Glutamatergic neuron (in vitro differentiated cells): ENCODE data around the gene RCAN2. TPM values are rescaled to one million over a fixed set of nuclear protein-coding genes. Genes with fewer than 3 reads are reported as not detected.

Source experiments
- DNase-seq: peaks from one replicate; pipeline ENCODE4 v3.0.0; 2022
- H3K27ac Mint-ChIP-seq: one replicate; pipeline ENCODE4 v1.8.0; 2020; ENCODE audit warnings: mild to moderate bottlenecking, mixed read lengths, inconsistent platforms; ENCODE audit not compliant: unreplicated experiment
- H3K27me3 Mint-ChIP-seq: one replicate; pipeline ENCODE4 v1.8.0; 2020; ENCODE audit warnings: mild to moderate bottlenecking, moderate library complexity, mixed read lengths, inconsistent platforms; ENCODE audit not compliant: unreplicated experiment
- H3K36me3 Mint-ChIP-seq: one replicate; pipeline ENCODE4 v1.8.0; 2020; ENCODE audit warnings: mild to moderate bottlenecking, mixed read lengths, inconsistent platforms; ENCODE audit not compliant: unreplicated experiment
- H3K4me1 Mint-ChIP-seq: one replicate; pipeline ENCODE4 v1.8.0; 2020; ENCODE audit warnings: mild to moderate bottlenecking, low read depth, mixed read lengths, inconsistent platforms; ENCODE audit not compliant: unreplicated experiment
- H3K4me3 Mint-ChIP-seq: one replicate; pipeline ENCODE4 v1.8.0; 2020; ENCODE audit warnings: mild to moderate bottlenecking, mixed read lengths, inconsistent platforms; ENCODE audit not compliant: unreplicated experiment
- H3K9me3 Mint-ChIP-seq: one replicate; pipeline ENCODE4 v1.8.0; 2020; ENCODE audit warnings: mild to moderate bottlenecking, moderate library complexity, mixed read lengths, inconsistent platforms; ENCODE audit not compliant: unreplicated experiment
- long read RNA-seq: library from polyadenylated mRNA; unstranded; transcript quantifications from one replicate; pipeline ENCODE4 v2.0.0, GENCODE V29; 2020; ENCODE audit not compliant: unreplicated experiment
- total RNA-seq: library from RNA; stranded (reverse); fragmentation: NEBNext Ultra II Directional; extraction: Animal tissue kit (Norgen Biotek cat#: 25700); gene quantifications from one replicate; pipeline ENCODE4 v1.2.1, GENCODE V29; 2021; ENCODE audit not compliant: unreplicated experiment
- TF ChIP-seq, protein P1 (sequence below): fragments of 200-600 bp; sonication (generic); IDR thresholded peaks from one replicate; pipeline ENCODE4 v1.5.0; 2021; ENCODE audit not compliant: partially characterized antibody, unreplicated experiment

Gene RCAN2
- 21.6 TPM for total RNA-seq
- long read RNA-seq, partial matches to known transcripts = 1 of 1 reads
- long read RNA-seq, other reads (novel, unspliced or antisense) = 0 of 1 reads

DNA sequence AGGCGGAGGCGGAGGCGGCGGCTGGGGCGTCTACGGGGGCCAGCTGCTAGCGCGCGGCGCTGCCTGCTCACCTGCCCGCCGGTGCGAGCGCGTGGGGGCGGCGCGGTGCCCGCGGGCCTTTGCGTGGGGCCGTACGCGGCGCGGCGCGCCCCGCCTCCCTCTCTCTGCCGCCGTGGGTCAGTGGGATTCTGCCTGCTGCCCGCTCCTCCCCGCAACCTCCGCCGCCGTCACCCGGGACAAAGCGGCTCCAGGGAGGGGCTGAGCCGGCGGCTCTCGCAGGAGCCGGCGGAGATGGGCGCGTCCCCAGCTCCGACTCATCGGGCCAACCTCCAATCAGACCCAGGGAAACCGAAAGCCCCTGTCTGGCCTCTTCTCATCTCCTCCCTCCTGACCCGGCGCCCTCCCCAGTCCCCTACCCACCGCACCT is at the start of gene RCAN2:
TSS of gene RCAN2 (minus strand) at position 249 of the 427 bp plus-strand sequence.
- peak within 1 kb of the TSS; percentile 52 for H3K27ac Mint-ChIP-seq
- peak within 1 kb of the TSS; percentile 89 for H3K4me3 Mint-ChIP-seq
- peaks cover 8% of the 10 kb centered on the region for H3K27me3 Mint-ChIP-seq
- peak; percentile 86 for DNase-seq
- H3K9me3 Mint-ChIP-seq = peaks cover 5% of the 10 kb centered on the region
- TF ChIP-seq, protein P1, sequence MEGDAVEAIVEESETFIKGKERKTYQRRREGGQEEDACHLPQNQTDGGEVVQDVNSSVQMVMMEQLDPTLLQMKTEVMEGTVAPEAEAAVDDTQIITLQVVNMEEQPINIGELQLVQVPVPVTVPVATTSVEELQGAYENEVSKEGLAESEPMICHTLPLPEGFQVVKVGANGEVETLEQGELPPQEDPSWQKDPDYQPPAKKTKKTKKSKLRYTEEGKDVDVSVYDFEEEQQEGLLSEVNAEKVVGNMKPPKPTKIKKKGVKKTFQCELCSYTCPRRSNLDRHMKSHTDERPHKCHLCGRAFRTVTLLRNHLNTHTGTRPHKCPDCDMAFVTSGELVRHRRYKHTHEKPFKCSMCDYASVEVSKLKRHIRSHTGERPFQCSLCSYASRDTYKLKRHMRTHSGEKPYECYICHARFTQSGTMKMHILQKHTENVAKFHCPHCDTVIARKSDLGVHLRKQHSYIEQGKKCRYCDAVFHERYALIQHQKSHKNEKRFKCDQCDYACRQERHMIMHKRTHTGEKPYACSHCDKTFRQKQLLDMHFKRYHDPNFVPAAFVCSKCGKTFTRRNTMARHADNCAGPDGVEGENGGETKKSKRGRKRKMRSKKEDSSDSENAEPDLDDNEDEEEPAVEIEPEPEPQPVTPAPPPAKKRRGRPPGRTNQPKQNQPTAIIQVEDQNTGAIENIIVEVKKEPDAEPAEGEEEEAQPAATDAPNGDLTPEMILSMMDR = no peak
- peaks cover 8% of the 10 kb centered on the region for H3K4me1 Mint-ChIP-seq
- H3K36me3 Mint-ChIP-seq = no peaks in the 10 kb centered on the region

DNA sequence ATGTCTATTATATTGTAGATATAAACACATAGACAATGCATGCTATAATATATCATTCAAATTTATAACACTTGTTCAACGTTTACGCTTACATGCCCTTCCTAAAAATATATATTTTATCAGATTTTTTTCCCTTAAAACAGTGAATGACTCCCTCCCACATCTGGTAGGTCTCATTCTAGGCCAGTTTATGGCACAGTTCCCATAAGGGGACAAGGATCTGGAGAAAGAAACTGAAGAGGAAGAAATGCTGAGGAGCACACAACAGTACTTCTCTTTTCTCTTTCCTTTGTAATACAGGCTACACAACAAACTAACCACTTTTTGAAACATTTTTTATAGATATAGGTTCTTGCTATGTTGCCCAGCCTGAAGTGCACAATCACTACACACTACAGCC is 48.6 kb upstream of the RCAN2 start:
- Mint-ChIP-seq H3K27ac (no peak overlapping the region), H3K4me3 (no peak overlapping the region), H3K36me3 (peaks cover 11% of the 10 kb centered on the region), H3K27me3 (no peaks in the 10 kb centered on the region), H3K4me1 (no peaks in the 10 kb centered on the region), H3K9me3 (peaks cover 4% of the 10 kb centered on the region)
- TF ChIP-seq, protein P1 = no peak
- DNase-seq = no peak

DNA sequence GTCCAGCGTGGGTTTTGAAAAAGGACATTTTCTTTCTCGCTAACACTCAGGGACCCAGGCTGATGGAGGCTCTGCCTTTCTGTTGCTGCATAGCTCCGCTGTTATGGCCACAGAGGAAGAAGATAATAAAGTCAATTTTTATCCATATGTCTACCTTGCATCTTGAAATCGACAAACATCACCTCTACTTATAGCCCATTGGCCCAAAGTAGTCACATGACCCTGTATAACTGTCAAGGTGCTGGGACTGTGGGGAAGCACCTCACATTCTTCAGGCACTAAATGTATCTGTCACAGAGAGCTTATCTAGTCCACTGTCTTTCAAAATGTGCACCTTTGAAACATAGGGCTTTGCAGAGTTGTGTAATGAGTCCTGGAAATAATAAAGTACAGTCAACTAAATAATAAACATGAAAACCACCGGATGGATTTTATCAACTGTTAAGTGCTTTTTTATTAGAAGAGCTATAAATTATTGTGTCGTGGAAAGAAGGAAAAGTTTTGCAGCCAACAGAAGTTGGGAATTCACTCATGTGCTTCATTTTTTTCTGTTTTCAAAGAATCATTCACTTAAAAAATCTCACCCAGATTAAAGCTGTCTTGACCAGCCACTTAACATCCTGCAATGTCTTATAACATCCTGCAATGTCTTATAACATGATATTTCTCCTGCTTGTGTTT is 47.7 kb upstream of the RCAN2 start:
- peaks cover 5% of the 10 kb centered on the region for H3K36me3 Mint-ChIP-seq

DNA sequence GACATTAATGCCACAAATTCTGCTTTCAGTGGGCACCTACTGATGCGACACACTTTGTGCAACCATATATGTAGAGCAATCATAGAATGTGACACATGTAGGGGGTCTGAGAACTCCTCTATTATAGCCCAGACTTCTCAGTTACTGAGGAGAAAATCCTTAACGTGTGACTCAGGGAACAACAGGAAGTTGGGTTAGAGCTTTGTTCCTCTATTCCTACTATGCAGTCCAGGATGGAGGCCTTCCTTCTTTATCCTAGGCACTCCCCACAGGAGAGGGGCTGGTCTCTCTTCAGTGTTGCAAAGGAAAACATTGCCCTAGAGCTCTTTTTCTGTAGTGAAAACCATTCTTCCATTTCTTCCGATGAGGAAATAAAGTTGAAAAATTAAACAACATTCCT is 39.6 kb upstream of the RCAN2 start:
- Mint-ChIP-seq H3K4me3 (no peak overlapping the region), H3K9me3 (no peaks in the 10 kb centered on the region)
- TF ChIP-seq, protein P1 = no peak

More for the DNA sequence above, 47.7 kb upstream of the RCAN2 start:
- Mint-ChIP-seq H3K27ac (no peak overlapping the region), H3K4me3 (no peak overlapping the region), H3K4me1 (no peaks in the 10 kb centered on the region), H3K9me3 (peaks cover 3% of the 10 kb centered on the region), H3K27me3 (no peaks in the 10 kb centered on the region)
- TF ChIP-seq, protein P1 = no peak
- DNase-seq = no peak

More for the DNA sequence above, 39.6 kb upstream of the RCAN2 start:
- H3K27me3 Mint-ChIP-seq = no peaks in the 10 kb centered on the region
- H3K27ac Mint-ChIP-seq = no peak overlapping the region
- H3K36me3 Mint-ChIP-seq = no peaks in the 10 kb centered on the region
- no peaks in the 10 kb centered on the region for H3K4me1 Mint-ChIP-seq
- no peak for DNase-seq
